Suprapubic skin (tissue), 4 donors: ENCODE data around the gene ETS2.

Experiments
- CTCF ChIP-seq, 2 donors: fragments of 200-600 bp in 1 of 2; fragments of 450-650 bp in 1 of 2; sonication (generic) in 1 of 2; IDR thresholded peaks; one replicate each; pipeline ENCODE4 v1.5.1; 2016 to 2019; ENCODE audit warnings: antibody characterized with exemption in 2 of 2, mild to moderate bottlenecking in 1 of 2, moderate library complexity in 1 of 2
- EP300 ChIP-seq: sonication (generic); formaldehyde crosslinking; IDR thresholded peaks from one replicate; pipeline ENCODE4 v1.6.1; 2017; ENCODE audit warnings: antibody characterized with exemption
- POLR2A ChIP-seq, 2 donors: fragments of 450-650 bp; IDR thresholded peaks; one replicate each; pipeline ENCODE4 v1.6.1; 2017; ENCODE audit warnings: antibody characterized with exemption in 2 of 2, mild to moderate bottlenecking in 2 of 2, moderate library complexity in 2 of 2
- POLR2AphosphoS5 ChIP-seq, 3 donors: sonication (generic); formaldehyde crosslinking; IDR thresholded peaks; one replicate each; pipeline ENCODE4 v1.6.1; 2017; ENCODE audit warnings: antibody characterized with exemption in 3 of 3

- no peak for TF ChIP-seq CTCF (IDR thresholded peaks at IDR 0.05)
- TF ChIP-seq POLR2AphosphoS5 (IDR thresholded peaks at IDR 0.05): no peak
- TF ChIP-seq POLR2A (IDR thresholded peaks at IDR 0.05): no peak
- no peak for TF ChIP-seq EP300
Measured at GRCh38 chr21:38813547-38813946, 7.8 kb downstream of the ETS2 start.
